Smooth muscle cell (in vitro differentiated cells): ENCODE measurements around the gene ZNF12. TPM values are rescaled to one million over a fixed set of nuclear protein-coding genes. Genes with fewer than 3 reads are reported as not detected.

Source experiments
- DNase-seq: peaks from one replicate; lab custom pipeline; 2025; ENCODE audit not compliant: unreplicated experiment; lab: John Stamatoyannopoulos, UW
- H2AFZ ChIP-seq: fragments of 200-600 bp; sonication (generic); 2 replicates; pipeline ENCODE4 v1.6.0; 2016; ENCODE audit warnings: antibody characterized with exemption, low read depth, mild to moderate bottlenecking
- H3F3A ChIP-seq: fragments of 200-600 bp; sonication (generic); 2 replicates; pipeline ENCODE4 v1.6.0; 2017; ENCODE audit warnings: antibody characterized with exemption, low read depth
- H3K27ac ChIP-seq: fragments of 200-600 bp; sonication (generic); 2 replicates; pipeline ENCODE4 v1.5.1; 2016; ENCODE audit warnings: low read depth, mild to moderate bottlenecking
- H3K27me3 ChIP-seq: fragments of 200-600 bp; sonication (generic); 2 replicates; pipeline ENCODE4 v1.6.1; 2016; ENCODE audit warnings: low read depth, mild to moderate bottlenecking
- H3K36me3 ChIP-seq: fragments of 200-600 bp; sonication (generic); 2 replicates; pipeline ENCODE4 v1.5.1; 2016; ENCODE audit warnings: low read depth
- H3K4me1 ChIP-seq: fragments of 200-600 bp; sonication (generic); 2 replicates; pipeline ENCODE4 v1.5.1; 2016; ENCODE audit warnings: low read depth
- H3K4me2 ChIP-seq: fragments of 200-600 bp; sonication (generic); 2 replicates; pipeline ENCODE4 v1.6.0; 2016; ENCODE audit warnings: mild to moderate bottlenecking
- H3K4me3 ChIP-seq: fragments of 200-600 bp; sonication (generic); 2 replicates; pipeline ENCODE4 v1.5.1; 2016; ENCODE audit warnings: mild to moderate bottlenecking
- H3K79me2 ChIP-seq: fragments of 200-600 bp; sonication (generic); 2 replicates; pipeline ENCODE4 v1.6.0; 2016; ENCODE audit warnings: low read depth, mild to moderate bottlenecking
- H3K9ac ChIP-seq: fragments of 200-600 bp; sonication (generic); 2 replicates; pipeline ENCODE4 v1.6.0; 2016; ENCODE audit warnings: low read depth
- H3K9me3 ChIP-seq: fragments of 200-600 bp; sonication (generic); replicated peaks from 2 replicates; pipeline ENCODE4 v1.5.1; 2016; ENCODE audit warnings: low read depth
- H4K20me1 ChIP-seq: fragments of 200-600 bp; sonication (generic); 2 replicates; pipeline ENCODE4 v1.6.0; 2016; ENCODE audit warnings: low read depth
- CTCF ChIP-seq: fragments of 200-600 bp; sonication (generic); IDR thresholded peaks from 2 replicates; pipeline ENCODE4 v1.5.1; 2017; ENCODE audit warnings: borderline replicate concordance, mild to moderate bottlenecking, antibody characterized with exemption; ENCODE audit not compliant: insufficient read depth, poor library complexity, severe bottlenecking
- WGBS: methylation state at CpG from one replicate; pipeline ENCODE4 v1.1.7; 2016; ENCODE audit warnings: low lambda C conversion rate; 5-methylcytosine and 5-hydroxymethylcytosine counted together
- polyA plus RNA-seq: library from polyadenylated mRNA; unstranded; fragments of >200 nt; fragmentation: Nextera tagmentation; extraction: Ambion mirVana; gene quantifications from 2 replicates; pipeline ENCODE4 v1.2.1, GENCODE V29; 2016
- total RNA-seq: library from RNA; depleted of rRNA; stranded (reverse); fragments of >200 nt; gene quantifications from 2 replicates; pipeline ENCODE4 v1.2.3, GENCODE V29; 2014

ZNF12 gene
- total and polyA plus RNA-seq, 2 experiments from 2014 or later: 8.7 to 13.9 TPM

- Histone ChIP-seq H3K79me2 (no peaks in the 10 kb centered on the region), H3K36me3 (no peaks in the 10 kb centered on the region), H3K27me3 (no peaks in the 10 kb centered on the region), H2AFZ (no peak overlapping the region), H3K4me1 (no peaks in the 10 kb centered on the region), H3K4me3 (no peak overlapping the region), H3K4me2 (no peak overlapping the region), H3K27ac (no peak overlapping the region), H3F3A (no peaks in the 10 kb centered on the region), H3K9me3 (no peaks in the 10 kb centered on the region), H4K20me1 (no peaks in the 10 kb centered on the region), H3K9ac (no peak overlapping the region)
- no peak for DNase-seq
- no peak for TF ChIP-seq CTCF
- WGBS: 94% methylated on average over 15 of the region's 17 CpGs
Measured at GRCh38 chr7:6655636-6656385, 50.9 kb downstream of the ZNF12 start.

- H4K20me1 ChIP-seq: no peaks in the 10 kb centered on the region
- no peaks in the 10 kb centered on the region for H3K4me1 ChIP-seq
- no peak for TF ChIP-seq CTCF
- H3K4me3 ChIP-seq: no peak overlapping the region
- no peak overlapping the region for H3K9ac ChIP-seq
- no peaks in the 10 kb centered on the region for H3K9me3 ChIP-seq
- H3K27ac ChIP-seq: no peak overlapping the region
- no peaks in the 10 kb centered on the region for H3K36me3 ChIP-seq
- H3K27me3 ChIP-seq: no peaks in the 10 kb centered on the region
- H3K79me2 ChIP-seq: no peaks in the 10 kb centered on the region
- WGBS: 98% methylated on average over 48 of the region's 48 CpGs
- no peak overlapping the region for H2AFZ ChIP-seq
- H3F3A ChIP-seq: no peaks in the 10 kb centered on the region
- H3K4me2 ChIP-seq: no peak overlapping the region
- no peak for DNase-seq
Measured at GRCh38 chr7:6654842-6655610, 51.7 kb downstream of the ZNF12 start.

GRCh38 chr7:6654113-6654841 is 52.5 kb downstream of the ZNF12 start:
- no peaks in the 10 kb centered on the region for H3K4me1 ChIP-seq
- no peak overlapping the region for H2AFZ ChIP-seq
- no peaks in the 10 kb centered on the region for H3K36me3 ChIP-seq
- no peak overlapping the region for H3K27ac ChIP-seq
- no peak for TF ChIP-seq CTCF
- DNase-seq: no peak
- H3K27me3 ChIP-seq: no peaks in the 10 kb centered on the region
- H3K4me2 ChIP-seq: no peak overlapping the region
- peaks cover 3% of the 10 kb centered on the region for H4K20me1 ChIP-seq
- H3K9me3 ChIP-seq: no peaks in the 10 kb centered on the region
- no peak overlapping the region for H3K9ac ChIP-seq
- no peaks in the 10 kb centered on the region for H3K79me2 ChIP-seq
- H3F3A ChIP-seq: no peaks in the 10 kb centered on the region
- no peak overlapping the region for H3K4me3 ChIP-seq
- WGBS: 99% methylated on average over 39 of the region's 94 CpGs
